Measurements from ENCODE around the gene FZD7. TPM values are rescaled to one million over a fixed set of nuclear protein-coding genes. Genes with fewer than 3 reads are reported as not detected.

FZD7 gene
- total and polyA plus RNA-seq, 10 of the 15 experiments (the other 5 are each of a cell fraction or from before 2014, with no cell fraction given): 0.24 to 2.4 (median 0.75) TPM

DNA sequence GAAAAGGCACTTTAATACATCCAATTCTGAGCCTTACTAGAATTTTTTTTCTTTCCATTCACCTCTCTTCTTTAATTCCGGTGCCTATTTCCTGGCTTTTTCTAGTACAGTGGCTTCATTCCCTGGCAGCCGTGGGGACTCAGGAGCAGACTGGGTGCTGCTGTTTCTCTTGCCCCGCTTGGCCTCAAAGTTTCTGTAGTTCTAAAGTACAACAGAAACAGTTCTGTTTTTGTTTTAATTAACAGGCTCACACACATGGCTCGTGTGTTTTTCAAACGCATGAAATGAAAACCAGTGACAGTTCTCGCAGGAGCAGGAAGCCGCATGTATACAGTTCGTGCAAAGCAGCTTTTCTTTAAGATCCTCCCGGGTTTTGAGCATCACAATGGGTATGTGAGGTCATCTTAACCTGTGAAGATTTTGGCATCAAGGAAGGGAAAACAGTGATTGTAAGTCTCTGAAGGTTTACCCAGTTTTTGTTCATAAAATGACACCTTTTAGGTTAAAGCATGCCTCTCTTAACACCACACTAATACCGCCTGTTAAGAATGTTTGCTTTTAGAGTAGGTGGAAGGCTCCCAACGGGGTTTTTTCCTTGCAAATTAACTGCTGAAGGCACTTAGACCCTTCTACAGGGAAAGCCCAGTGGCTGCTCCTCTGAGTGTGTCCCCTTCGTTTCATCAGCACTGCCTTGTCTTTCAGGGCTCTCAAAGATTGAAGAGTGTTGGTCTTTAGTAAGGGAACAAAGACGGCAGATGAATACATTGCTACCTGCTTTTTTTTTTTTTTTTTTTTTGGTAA, 5.8 kb downstream of the FZD7 start (continued):
- TF ChIP-seq JUNB (IDR thresholded peaks at IDR 0.05) (no peak), DPF2 (IDR thresholded peaks at IDR 0.05) (no peak), ZNF24 (IDR thresholded peaks at IDR 0.05) (no peak), SMAD1 (IDR thresholded peaks at IDR 0.05; ENCODE audit: low read depth, partially characterized antibody) (no peak), CREM (IDR thresholded peaks at IDR 0.05; ENCODE audit: low read depth) (no peak), ETV6 (conservative IDR thresholded peaks at IDR 0.05 in 1 of 2, IDR thresholded peaks at IDR 0.05 in 1 of 2; ENCODE audit: borderline replicate concordance in 1 of 2, low read depth in 1 of 2) (no peak)
- TF ChIP-seq, protein P1, sequence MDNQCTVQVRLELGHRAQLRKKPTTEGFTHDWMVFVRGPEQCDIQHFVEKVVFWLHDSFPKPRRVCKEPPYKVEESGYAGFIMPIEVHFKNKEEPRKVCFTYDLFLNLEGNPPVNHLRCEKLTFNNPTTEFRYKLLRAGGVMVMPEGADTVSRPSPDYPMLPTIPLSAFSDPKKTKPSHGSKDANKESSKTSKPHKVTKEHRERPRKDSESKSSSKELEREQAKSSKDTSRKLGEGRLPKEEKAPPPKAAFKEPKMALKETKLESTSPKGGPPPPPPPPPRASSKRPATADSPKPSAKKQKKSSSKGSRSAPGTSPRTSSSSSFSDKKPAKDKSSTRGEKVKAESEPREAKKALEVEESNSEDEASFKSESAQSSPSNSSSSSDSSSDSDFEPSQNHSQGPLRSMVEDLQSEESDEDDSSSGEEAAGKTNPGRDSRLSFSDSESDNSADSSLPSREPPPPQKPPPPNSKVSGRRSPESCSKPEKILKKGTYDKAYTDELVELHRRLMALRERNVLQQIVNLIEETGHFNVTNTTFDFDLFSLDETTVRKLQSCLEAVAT (IDR thresholded peaks at IDR 0.05): peak; percentile 73; the same call in 1 of the 2 replicates
- TF ChIP-seq, protein P2, sequence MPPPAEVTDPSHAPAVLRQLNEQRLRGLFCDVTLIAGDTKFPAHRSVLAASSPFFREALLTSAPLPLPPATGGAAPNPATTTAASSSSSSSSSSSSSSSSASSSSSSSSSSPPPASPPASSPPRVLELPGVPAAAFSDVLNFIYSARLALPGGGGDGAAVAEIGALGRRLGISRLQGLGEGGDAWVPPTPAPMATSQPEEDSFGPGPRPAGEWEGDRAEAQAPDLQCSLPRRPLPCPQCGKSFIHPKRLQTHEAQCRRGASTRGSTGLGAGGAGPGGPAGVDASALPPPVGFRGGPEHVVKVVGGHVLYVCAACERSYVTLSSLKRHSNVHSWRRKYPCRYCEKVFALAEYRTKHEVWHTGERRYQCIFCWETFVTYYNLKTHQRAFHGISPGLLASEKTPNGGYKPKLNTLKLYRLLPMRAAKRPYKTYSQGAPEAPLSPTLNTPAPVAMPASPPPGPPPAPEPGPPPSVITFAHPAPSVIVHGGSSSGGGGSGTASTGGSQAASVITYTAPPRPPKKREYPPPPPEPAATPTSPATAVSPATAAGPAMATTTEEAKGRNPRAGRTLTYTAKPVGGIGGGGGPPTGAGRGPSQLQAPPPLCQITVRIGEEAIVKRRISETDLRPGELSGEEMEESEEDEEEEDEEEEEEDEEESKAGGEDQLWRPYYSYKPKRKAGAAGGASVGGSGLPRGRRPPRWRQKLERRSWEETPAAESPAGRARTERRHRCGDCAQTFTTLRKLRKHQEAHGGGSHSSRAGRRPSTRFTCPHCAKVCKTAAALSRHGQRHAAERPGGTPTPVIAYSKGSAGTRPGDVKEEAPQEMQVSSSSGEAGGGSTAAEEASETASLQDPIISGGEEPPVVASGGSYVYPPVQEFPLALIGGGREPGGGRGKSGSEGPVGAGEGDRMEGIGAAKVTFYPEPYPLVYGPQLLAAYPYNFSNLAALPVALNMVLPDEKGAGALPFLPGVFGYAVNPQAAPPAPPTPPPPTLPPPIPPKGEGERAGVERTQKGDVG (CRISPR knock-in tag; IDR thresholded peaks at IDR 0.05): no peak

Measured in GM12878 (cell line).